Measurements from ENCODE around the gene KATNB1.

KATNB1 gene

DNA sequence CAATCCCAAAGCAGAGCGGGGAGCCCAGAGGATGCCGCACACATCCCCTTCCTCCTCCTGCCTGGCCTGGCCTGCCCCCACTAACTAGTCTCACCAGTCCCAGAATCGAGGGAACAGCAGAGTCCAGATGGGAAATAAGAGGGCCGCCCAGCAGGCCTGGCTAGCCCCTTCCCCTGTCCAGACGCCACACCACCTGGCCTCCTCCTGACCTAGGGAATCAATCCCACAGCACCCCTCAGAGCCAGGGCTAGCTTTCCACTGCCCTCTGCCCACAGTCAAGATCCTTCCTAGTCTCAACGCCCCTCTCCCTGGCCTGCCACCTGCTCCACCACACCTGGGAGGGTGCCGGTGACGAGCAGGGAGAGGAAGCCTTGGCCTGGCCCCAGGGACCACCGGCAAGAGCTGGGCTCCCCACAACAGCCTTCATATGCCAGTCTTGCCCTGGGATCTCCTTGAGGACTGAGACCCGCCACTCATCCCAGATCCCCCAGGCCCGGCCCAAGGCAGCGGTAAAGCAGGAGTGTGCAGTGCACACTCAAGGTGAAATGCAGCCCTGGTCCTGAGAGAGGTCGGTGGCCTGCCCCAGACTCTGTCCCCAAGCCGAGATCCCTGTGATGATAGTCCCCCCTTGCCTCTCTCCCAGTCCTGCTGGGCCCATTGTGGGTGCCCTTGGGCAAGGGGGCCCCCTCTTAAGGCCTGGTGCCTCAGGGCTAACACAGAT, 27.9 kb downstream of the KATNB1 start:
- POLR2A ChIA-PET, result no interaction called here
- CTCF ChIA-PET, result no interaction called here
- no peak for DNase-seq (ENCODE audit: extremely low spot score)
- no peak for TF ChIP-seq ELF4 (IDR thresholded peaks at IDR 0.05)
- TF ChIP-seq SP1 (IDR thresholded peaks at IDR 0.05), result no peak

- POLR2A ChIA-PET, result interaction anchor here (1.6 kb wide), 1 partner anchor 28 kb away, joined by 3 read pairs; no protein-coding TSS in a partner anchor
- CTCF ChIA-PET, result no interaction called here
- no peak for DNase-seq (ENCODE audit: extremely low spot score)
- TF ChIP-seq ZNF384 (IDR thresholded peaks at IDR 0.05), result no peak
- no peak for TF ChIP-seq HDGF (IDR thresholded peaks at IDR 0.05; ENCODE audit: borderline replicate concordance)
- TF ChIP-seq LEF1 (IDR thresholded peaks at IDR 0.05; ENCODE audit: borderline replicate concordance), result no peak
- TF ChIP-seq ARNT (IDR thresholded peaks at IDR 0.05), result no peak
- TF ChIP-seq SP1 (IDR thresholded peaks at IDR 0.05), result no peak
- TF ChIP-seq FOXK2 (IDR thresholded peaks at IDR 0.05), result no peak
- TF ChIP-seq PKNOX1 (IDR thresholded peaks at IDR 0.05), result no peak
- no peak for TF ChIP-seq FOXM1 (IDR thresholded peaks at IDR 0.05; ENCODE audit: borderline replicate concordance)
- TF ChIP-seq NFRKB (IDR thresholded peaks at IDR 0.05), result no peak
- no peak for TF ChIP-seq L3MBTL2 (conservative IDR thresholded peaks at IDR 0.05)
- TF ChIP-seq CTBP1 (IDR thresholded peaks at IDR 0.05; ENCODE audit: borderline replicate concordance), result no peak
- no peak for TF ChIP-seq BHLHE40 (IDR thresholded peaks at IDR 0.05; ENCODE audit: borderline replicate concordance)
- TF ChIP-seq ELF4 (IDR thresholded peaks at IDR 0.05), result no peak
- TF ChIP-seq TARDBP (IDR thresholded peaks at IDR 0.05), result no peak
- TF ChIP-seq SUZ12 (IDR thresholded peaks at IDR 0.05), result no peak
Measured at GRCh38 chr16:57764006-57764340, 28.4 kb downstream of the KATNB1 start.

DNA sequence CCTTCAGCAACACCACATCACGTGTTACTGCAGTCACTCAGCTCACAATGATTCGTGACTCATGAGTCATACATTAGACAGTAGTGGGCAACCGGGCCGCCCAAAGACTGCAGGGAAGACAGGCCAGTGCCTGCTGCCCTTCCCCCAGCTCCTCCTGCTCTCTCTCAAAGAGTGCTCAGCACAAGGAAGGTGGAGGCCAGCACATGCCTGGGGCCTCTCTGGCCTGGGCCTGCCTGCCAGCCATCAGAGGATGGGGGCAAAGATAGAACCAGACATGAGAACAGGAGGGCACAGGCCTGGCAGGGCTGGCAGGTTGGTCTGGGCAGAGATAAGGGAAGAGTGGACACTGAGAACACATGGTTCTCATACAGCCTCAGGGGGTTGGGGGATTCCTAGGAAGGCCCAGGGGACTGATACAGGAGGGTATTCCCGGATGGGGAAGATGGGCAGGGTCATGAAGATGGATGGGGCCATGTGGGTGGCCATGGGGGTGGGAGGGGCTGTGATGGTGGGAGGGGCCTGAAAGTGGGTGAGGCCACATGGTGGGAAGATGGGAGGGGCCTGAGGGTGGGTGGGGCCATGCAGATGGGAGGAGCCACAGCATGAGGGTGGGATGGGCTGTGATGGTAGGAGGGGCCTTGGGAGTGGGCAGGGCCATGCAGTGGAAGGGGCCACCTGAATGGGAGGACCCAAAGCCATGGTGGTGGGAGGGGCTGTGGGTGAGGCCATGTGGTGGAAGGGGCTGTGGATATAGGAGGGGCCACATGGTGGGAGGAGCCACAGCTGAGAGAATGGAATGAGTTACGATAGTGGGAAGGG, 29.0 kb downstream of the KATNB1 start:
- DNase-seq (ENCODE audit: extremely low spot score), result peak; percentile 93
- ChIA-PET POLR2A (interaction anchor here (1.6 kb wide), 1 partner anchor 28 kb away, joined by 3 read pairs; no protein-coding TSS in a partner anchor), CTCF (no interaction called here)
- TF ChIP-seq PKNOX1 (IDR thresholded peaks at IDR 0.05), result peak; percentile 82
- 0 out of 2 replicates have a peak, but pooled peaks have one; percentile 43 for TF ChIP-seq SP1 (IDR thresholded peaks at IDR 0.05)
- TF ChIP-seq ELF4 (IDR thresholded peaks at IDR 0.05), result no peak

GRCh38 chr16:57765160-57765728, 29.7 kb downstream of the KATNB1 start:
- ChIA-PET CTCF (interaction anchor here (1.4 kb wide), 1 partner anchor 30 kb away, joined by 5 read pairs; no protein-coding TSS in a partner anchor), POLR2A (interaction anchor here (1.6 kb wide), 1 partner anchor 29 kb away, joined by 3 read pairs; no protein-coding TSS in a partner anchor)
- no peak for DNase-seq (ENCODE audit: extremely low spot score)
- TF ChIP-seq SP1 (IDR thresholded peaks at IDR 0.05) (no peak), ELF4 (IDR thresholded peaks at IDR 0.05) (no peak), ARNT (IDR thresholded peaks at IDR 0.05) (no peak), FOXM1 (IDR thresholded peaks at IDR 0.05; ENCODE audit: borderline replicate concordance) (no peak), NFRKB (IDR thresholded peaks at IDR 0.05) (no peak), CTBP1 (IDR thresholded peaks at IDR 0.05; ENCODE audit: borderline replicate concordance) (no peak), HDGF (IDR thresholded peaks at IDR 0.05; ENCODE audit: borderline replicate concordance) (no peak), PKNOX1 (IDR thresholded peaks at IDR 0.05) (no peak), ZNF384 (IDR thresholded peaks at IDR 0.05) (no peak), L3MBTL2 (conservative IDR thresholded peaks at IDR 0.05) (no peak), LEF1 (IDR thresholded peaks at IDR 0.05; ENCODE audit: borderline replicate concordance) (no peak), BHLHE40 (IDR thresholded peaks at IDR 0.05; ENCODE audit: borderline replicate concordance) (no peak), TARDBP (IDR thresholded peaks at IDR 0.05) (no peak)

GRCh38 chr16:57766714-57767348, 31.3 kb downstream of the KATNB1 start:
- TF ChIP-seq FOXM1 (IDR thresholded peaks at IDR 0.05; ENCODE audit: borderline replicate concordance) (no peak), TARDBP (IDR thresholded peaks at IDR 0.05) (no peak), ELF4 (IDR thresholded peaks at IDR 0.05) (no peak)
- CTCF ChIA-PET, result interaction anchor here (1.4 kb wide), 1 partner anchor 28 kb away, joined by 5 read pairs; no protein-coding TSS in a partner anchor
- POLR2A ChIA-PET, result interaction anchor here (1.2 to 1.4 kb wide), 2 partner anchors 32 to 234 kb away, joined by 3 to 4 read pairs; partner anchors contain the start of genes USB1 and ZNF319
- no peak for DNase-seq (ENCODE audit: extremely low spot score)

GRCh38 chr16:57769541-57770145, 34.1 kb downstream of the KATNB1 start:
- ChIA-PET CTCF (no interaction called here), POLR2A (no interaction called here)
- no peak for DNase-seq (ENCODE audit: extremely low spot score)
- TF ChIP-seq PKNOX1 (IDR thresholded peaks at IDR 0.05), result no peak
- TF ChIP-seq SP1 (IDR thresholded peaks at IDR 0.05), result no peak
- TF ChIP-seq FOXA1 (IDR thresholded peaks at IDR 0.05), result no peak
- TF ChIP-seq HDGF (IDR thresholded peaks at IDR 0.05; ENCODE audit: borderline replicate concordance), result no peak
- no peak for TF ChIP-seq NFRKB (IDR thresholded peaks at IDR 0.05)

All from HEK293T (cell line).